HG02678 (cell line): ENCODE data around the gene KCNK5.

ENCODE experiments used
- ATAC-seq: cut with Tn5 transposase; IDR thresholded peaks from one replicate; pipeline ENCODE4 v1.9.1; 2021; ENCODE audit warnings: mild to moderate bottlenecking, moderate library complexity; ENCODE audit not compliant: unreplicated experiment

Gene KCNK5

DNA sequence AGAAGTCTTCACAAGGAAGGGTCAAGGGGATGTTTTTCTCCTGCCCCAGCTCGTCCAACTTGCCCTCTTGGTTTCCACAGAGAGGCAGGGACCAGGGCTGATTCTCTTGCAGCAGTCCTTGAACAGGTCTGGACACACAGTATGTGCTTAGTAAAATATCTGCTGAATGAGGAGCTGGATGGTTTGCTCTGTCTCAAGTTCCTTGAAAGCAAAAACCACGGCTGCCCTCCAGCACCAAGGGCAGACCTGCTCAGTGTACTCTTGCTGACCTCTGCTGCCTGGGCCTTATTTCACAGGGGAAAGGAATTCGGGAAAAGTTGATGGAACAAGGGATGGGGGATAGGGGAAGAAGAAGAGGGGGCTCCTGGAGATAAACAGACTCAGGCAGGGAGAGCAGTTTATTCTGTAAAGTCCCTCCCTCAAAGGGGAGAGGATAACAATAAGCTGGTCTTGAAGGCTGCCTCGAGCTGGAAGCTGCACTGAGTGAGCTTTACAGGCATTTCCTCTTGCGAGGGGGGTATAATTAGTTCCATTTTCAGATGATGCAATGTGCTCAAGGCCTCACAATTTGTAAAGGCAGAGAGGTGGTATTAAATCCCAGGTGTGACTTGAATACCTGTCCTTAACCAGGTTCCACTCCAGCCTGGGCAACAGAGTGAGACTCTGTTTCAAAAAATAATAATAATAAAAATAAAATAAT is 10.3 kb downstream of the KCNK5 start:
- no peak for ATAC-seq

DNA sequence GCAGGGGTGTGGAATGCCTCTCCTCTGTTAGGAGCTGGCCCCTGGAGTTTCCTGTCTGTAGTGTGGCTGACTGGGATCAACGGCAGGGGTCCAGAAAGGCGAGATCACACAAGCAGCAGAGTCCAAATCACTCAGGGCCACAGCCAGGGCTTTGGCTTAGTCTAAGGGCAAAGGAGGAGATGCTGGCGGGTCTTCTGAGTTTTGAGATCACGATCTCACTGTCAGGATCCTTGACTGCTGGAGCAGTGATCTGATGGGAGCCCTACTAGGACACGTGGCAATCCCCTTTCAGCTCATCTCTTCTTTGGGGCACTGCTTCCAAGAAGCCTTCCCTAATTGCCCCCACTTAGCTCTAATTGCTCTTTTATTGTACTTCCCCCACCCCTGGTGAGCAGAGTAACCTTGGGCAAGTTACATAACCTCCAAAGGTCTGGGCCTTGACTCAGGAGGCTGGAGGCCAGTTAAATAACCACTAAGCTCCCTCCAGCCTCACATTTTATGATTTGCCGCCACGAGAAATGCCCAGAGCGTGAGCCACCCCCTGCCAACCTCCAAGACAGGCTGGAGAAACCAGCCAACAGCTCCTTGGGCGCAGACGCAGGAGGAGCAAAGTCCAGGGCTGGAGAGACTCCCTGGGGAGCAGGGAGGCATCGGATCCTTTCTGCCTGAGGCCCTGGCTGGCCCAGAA is 12.0 kb downstream of the KCNK5 start:
- no peak for ATAC-seq

DNA sequence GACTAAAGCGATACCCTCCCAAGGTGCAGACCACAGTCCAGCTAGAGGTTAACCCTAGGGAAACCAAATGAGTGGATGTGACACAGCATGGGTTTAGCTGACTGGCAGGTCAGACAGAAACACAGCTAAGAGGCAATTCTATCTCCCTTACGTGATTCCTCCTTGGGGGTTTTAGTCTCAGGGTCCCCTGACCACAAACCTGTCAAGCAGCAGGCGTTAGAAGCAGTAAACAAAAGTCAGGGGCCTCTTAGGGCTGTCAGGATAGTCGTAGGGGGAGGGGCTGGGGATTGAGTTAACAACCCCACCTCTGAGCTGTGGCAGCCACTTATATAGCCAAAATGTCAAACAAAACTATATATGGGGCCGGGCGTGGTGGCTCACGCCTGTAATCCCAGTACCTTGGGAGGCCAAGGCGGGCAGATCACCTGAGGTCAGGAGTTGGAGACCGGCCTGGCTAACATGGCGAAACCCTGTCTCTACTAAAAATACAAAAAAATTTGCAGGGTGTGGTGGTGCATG is 13.6 kb downstream of the KCNK5 start:
- ATAC-seq: no peak

DNA sequence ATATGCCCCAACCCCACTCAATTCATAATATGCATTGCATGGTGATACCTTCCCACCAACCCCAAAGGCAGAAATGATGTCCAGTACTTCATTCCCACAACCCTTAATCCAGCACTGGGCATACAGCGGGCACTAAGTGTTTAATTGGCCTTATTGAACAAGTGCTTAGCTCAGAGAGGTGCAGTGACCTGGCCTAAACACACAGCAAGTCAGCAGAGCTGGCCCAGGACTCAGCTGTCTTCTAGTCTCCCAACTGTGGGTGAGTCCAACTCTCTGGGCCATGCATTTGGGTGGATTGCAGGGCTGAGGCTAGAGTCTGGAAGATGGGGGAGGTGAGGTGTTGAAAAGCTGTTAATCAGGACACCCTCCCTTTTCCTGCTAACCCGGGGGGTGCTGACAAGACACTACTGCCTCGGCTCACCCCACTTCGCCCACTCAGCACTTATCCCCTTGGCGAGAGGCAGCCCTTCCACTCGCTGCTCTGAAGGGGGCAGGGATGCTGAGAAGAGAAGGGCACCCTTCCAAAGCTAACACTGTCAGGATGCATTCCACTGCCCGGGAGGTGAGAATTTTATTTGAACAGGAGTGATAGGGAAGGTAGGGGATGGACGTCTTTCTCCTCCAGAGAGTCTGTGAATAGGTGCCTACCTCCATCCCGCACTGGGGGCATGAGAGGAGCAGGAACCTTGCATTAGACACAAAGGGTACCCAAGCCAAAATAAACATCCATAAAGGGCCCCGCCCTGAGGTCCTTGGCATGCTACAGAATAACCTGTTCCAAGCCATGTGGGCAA is 14.2 kb downstream of the KCNK5 start:
- no peak for ATAC-seq

DNA sequence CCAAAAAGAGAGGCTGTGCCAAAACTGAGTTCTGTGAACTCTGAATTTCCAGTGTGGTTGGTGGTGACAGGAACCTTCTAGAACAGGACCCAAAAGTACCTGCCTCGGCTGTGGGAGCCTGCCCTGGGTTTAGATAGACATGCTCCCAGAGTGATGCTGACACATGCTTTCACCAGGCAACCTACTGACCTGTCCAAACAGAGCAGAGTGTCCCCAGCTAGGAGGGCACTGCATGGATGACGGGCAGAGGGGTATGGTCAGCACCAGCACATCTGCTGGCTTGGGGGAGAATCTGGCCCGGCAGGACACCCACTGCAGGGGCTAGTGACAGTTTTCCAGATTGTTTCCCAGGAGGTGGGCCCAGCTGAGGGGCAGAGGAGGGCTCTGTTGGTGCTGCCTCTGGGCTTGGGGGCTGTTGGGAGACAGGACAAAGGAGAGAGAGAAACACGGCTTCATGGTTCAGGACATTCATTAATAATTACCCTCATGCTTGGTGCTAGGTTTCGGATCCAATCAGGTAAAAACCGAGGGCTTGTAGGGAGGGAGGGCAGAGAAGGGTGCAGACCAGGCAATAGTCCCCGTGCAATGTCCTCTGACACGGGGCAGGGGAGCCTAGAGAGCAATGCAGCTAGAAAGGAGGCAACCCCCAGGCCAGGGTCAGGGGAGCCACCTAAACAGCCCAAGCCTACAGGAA is 15.0 kb downstream of the KCNK5 start:
- ATAC-seq: no peak

DNA sequence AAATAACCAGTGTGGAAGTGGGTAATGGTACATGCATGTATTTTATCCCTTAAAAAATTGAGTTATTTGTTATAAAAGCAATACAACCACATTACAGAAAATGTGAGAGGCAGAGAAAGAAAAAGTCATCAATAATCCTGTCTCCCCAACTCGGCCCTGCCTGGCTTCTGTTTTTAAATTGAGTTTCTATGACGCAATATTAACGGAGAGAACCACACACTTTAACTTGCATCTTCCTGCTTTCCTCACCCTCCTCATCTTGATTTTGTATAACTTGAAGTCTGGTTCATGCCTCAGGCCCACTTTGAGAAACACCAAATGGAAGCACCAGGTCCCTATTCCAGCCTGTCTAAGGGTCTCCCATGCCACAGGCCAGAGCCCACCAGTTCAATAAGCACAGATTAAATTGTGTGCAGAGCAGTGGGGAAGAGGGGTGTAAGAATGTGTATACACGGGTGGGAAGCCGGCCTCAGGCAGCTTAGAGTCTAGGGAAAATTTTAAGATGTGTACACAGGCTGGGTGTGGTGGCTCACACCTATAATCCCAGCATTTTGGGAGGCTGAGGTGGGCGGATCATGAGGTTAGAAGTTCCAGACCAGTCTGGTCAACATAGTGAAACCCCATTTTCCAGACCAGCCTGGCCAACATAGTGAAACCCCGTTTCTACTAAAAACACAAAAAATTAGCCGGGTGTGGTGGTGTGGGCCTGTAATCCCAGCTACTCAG is 15.9 kb downstream of the KCNK5 start:
- no peak for ATAC-seq

DNA sequence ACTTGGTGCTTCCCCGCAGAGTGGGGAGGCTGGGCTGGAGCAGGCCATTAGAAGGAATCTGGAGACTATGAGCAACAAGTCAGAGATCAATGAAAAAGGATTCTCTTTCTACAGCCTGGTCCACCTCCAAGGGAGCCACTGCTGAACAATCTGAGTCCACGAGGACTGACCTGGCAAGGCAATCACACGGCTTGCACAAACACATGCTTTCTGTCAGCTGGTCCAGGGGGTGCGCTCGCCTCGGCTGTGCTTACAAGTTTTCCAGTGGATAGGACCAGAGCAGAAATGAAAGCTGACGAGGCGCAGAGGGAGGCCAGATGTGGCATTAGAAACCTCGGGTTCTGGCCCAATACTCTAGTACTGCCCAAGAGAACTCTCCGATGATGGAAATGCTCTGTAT is 18.1 kb downstream of the KCNK5 start:
- ATAC-seq: no peak

DNA sequence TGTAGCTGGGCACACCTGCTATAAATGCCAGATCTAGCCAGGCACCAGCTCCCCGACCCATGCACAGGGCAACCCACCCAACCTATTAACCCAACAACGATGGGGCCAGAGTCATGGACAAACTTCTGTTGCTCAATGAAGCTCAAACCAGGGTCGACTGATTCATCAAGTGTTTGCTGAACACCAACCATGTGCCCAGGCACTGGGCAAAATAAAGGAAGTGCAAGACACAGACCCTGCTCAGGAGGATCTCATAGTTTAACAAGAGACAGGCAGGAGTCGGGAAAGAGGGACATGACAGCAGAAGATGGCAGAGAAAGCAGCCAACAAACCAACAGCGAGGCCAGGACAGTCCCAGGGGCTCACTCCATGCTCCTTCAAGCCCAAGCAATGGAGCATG is 18.8 kb downstream of the KCNK5 start:
- no peak for ATAC-seq

DNA sequence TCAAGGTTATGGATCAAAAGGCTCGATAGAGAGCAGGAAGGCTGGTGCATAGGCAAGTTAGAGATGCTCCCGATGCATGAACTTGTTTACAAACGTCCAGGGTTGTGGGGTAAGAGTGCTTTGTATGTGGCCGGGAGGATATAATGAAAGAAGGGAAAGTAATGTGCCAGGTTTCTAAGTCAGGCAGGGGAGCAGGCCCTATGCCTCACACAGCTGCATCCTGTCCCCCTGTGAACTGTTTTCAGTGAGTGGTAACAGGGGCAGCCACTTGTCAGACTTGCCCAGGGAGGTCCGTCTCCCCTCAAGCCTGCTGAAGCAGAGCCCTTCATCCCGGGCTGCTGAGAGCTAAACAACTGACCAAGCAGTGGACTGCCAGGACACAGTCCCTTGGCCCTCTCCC is 19.4 kb downstream of the KCNK5 start:
- no peak for ATAC-seq

DNA sequence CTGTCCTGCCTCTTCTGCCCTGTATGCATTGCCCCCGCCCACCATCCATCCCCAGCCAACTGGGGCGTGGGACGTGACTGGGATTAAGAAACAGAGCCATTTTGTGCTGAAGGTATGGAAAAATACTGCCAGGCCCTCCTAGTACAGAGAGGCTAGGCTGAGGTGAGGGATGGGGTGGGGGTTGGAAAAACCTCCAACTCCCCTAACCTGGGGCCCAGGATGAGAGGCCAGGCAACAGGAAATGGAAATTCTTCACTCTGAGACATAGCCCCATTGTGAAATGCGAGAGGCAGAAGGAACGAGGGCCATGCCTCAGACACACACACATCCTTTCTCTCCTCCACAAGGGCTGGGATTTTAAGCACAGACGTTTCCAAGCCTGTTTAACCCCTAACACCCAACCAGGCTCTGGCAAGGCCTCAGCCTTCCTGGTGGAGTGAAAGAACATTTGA is 19.9 kb downstream of the KCNK5 start:
- no peak for ATAC-seq

DNA sequence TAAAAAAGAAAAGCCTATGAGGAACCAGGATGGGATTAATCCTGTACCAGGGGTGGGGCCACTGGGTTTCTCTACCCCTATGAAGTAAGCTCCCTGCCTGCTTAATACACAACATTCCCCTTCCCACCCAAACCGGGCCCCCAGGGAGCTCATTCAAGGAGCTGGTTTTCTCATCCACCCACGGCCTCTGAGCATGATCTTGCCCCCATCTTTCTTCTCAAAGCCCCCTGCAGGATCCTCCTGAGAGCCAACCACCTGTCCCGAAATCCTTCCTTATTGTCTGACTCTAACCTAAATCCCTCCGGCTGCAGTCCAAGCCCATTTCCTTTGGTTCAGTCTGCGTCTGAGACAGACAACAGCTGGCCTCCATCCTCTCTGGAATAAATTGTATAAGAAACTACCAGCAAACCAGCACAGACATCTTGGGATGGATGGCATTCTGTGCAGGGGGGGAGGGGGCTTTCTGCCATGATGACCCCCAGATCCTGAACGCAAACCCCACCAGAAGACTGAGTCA is 21.0 kb downstream of the KCNK5 start:
- no peak for ATAC-seq

DNA sequence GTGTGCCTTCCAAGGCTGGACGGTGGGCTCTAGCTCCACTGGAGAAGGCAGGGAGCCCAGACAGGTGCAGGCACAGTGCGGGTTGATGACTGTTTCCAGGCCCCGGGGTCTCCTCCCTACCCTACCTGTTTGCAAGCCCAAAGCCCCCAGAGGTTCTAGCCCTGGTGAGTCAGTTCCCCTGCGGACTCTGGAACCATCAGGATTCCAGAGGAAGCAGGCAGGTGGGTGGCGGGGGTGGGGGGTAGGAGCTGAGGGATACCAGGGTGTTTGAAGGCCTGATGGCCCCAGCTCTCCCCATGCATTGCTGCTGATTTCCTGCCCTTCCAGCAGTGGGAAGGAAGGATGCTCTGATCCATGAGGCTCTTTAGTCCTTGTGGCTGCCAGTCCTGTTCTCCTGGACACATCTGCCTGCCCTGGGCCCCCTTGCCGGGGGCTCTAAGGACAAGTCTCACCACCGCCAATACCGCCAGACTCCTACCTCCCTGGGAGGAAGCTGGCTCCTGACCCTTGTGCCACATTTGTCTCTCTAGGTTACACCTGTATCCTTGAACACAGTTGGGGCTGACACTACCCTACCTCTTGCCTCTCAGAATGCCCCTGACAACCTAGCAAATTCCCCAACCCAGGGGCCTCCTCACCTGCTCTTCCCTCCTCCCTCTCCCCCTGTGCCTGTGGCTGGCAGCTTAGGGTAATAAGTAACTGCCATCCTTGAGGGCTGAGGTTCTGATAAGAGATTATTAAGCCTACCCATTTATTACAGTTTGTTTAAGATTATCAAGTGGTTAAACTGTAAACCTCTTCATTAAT is 21.7 kb downstream of the KCNK5 start:
- no peak for ATAC-seq

DNA sequence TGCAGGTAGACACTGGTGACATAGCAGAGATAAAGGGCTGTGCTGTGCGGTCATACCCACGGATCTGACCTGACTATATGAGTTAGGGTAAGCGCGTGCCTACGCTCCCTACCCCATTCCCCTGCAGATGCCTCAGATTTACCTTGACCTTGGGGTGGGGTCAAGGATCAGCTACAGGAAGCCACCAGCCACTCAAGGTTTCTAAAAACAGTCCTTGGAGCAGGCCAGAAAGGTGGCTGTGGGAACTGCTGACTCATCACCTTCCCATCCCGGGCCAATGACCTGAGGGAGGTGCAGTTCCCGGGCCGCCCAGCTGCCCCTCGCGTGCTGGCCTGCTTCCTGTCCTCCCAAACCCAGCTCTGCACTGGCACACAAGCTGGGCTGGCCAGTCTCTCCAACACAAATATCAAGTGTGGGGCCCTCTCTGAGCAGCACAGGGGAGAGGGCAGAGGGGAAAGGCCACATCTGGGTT is 23.0 kb downstream of the KCNK5 start:
- no peak for ATAC-seq

DNA sequence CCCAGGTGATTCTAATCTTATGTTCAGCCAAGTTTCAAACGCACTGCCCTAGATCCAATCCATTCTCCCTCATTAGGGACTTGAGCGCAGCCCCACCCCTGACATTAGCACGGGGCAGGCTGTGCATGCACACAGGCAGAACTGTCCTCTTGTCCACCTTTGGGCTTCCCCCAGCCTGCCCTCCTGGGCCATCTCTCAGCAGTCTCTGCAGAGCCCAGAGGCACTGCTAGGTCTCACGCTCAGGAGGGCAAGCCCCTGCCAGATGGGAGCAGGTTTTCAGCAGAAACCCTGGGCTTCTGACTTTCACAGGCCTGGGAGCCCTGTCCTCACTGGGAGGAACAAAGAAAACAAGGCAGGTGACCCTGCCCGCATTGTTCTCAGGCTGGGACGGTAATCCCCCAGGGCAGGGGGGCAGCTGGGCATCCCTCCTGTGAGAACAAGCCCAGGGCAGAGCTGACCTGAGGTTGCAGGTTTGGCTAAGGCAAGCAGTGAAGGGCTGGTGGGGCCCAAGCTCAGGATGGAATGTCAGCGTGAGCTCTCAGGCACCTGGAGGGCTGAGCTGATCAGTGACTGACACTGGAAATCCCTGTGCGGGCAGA is 24.5 kb downstream of the KCNK5 start:
- ATAC-seq: no peak

DNA sequence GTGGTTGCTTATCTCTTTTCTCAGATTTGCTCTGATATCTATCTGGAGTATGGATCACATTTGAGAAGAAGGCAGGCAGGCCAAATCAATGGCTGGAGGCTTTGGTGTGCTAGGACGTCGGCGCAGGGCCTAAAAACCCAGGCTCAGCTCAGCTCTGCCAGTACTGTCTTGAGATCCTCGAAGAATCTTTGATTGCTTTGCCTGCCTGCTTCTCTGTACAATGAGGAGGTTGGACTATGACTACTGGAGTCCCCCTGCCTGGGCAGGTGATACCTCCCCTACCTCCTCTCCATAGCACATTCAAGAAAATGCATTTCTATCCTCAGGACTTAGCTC is 25.1 kb downstream of the KCNK5 start:
- no peak for ATAC-seq

DNA sequence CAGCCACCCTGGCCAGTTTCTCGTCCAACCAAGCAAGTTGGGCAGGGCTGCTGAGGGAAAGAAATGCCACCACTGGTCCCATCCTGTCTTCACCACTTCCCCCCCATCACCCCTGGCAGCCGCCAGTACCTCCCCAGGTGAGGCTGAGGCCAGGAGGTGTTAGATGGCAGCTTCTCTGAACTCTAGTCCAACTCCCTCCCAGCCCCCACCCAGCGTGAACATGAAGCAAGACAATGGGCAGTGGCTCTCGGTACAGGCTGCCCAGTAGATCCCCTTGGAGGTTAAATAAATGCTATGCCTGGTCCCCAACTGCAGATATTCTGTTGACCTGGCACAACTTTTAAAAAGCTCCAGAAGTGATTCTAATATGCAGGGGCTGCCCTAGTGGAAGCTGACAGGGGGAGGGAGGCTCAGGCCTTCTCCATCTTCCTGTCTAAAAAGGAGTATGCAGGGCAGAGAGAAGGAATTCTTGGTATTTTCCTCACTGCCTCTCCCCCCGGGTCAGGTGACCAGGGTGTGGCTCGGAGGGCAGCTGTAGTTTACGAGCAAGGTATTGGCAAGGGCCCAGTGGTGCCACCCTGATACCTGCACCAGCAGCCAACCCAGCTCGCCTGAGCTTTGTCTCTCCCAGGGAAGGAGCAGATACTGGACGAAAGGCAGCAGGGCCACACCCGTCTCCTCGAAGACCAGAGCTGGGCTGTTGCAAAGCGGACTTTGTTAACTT is 25.7 kb downstream of the KCNK5 start:
- ATAC-seq: no peak

DNA sequence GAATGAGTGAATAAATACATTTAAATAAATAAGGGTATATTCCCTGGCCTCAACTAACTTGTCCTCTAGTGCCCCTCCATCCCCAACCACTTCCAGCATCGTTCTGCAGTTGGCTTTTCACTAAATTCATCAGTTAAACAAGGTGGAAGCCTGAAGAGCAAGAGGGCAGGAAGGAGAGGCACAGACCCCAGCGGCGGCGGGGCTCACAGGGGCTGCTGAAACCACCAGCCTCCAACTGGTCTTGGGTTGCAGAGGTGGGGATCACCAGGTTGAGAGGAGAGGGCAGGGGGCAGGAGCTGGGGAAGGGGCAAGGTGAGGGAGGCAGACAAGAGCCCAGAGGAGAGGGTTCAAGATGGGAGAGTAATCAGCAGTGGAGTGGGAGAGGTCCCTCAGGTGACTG is 27.1 kb downstream of the KCNK5 start:
- no peak for ATAC-seq

DNA sequence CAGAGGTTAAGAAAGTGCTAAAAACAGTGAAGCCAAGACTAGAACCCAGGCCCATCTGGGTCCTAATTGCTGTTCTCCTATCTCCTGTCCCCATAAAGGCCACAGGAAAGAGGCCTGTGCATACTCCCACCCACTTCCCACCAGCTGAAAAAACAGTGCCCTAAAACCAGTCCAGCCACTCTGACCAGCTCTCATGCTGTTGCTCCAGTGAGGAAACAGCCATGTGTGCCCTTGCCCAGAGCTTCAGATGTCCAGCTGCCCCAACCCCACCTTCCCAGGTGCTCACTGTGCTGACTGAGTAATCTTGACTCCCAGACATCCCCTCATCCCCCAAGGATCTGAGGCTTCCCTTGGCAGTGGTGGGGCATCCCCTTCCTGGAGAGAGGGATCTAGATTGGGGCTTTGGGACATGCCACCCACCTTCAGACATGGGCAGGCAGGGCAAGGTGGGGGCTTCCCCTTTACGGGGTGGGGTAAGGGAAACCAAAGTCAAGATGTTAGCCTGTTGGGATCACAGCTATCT is 28.7 kb downstream of the KCNK5 start:
- ATAC-seq: no peak
